Cerebellar cortex (tissue), 1 donor: ENCODE data around the gene FGGY.
A peak's percentile ranks its signal among the peaks of the same experiment; 100 is the strongest.
"Not testable (repeated sequence)": the region's sequence is repeated elsewhere in the genome, so short reads cannot be mapped to it uniquely, and the experiment has no call there.

Experiments
- DNase-seq: peaks from one replicate; pipeline ENCODE4 v3.0.0-alpha.2; 2015; ENCODE audit warnings: low spot score

FGGY gene

DNA sequence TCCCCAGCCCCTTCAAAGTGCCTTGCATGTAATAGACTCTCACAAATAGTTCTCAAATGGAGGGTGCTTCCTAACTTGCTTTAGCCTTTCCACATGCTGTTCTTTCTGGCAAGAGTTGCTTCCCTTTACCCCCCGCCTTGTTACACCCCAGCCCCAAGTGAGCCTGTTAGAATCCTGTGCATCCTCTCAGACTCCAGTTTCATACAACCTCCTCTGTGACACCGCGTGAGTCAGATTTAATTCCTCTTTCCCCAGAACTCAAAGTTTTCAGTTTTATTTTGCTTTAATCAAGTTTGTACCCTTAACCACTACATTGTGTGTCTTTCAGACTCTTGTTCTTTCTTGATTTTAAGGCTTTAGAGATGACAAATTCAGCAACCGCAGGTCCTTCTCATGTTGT, 283.4 kb downstream of the FGGY start:
- DNase-seq, result no peak

DNA sequence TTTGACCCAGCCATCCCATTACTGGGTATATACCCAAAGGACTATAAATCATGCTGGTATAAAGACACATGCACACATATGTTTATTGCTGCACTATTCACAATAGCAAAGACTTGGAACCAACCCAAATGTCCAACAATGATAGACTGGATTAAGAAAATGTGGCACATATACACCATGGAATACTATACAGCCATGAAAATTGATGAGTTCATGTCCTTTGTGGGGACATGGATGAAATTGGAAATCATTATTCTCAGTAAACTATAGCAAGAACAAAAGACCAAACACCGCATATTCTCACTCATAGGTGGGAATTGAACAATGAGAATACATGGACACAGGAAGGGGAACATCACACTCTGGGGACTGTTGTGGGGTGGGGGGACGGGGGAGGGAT, 295.5 kb downstream of the FGGY start:
- not testable (repeated sequence) for DNase-seq

DNA sequence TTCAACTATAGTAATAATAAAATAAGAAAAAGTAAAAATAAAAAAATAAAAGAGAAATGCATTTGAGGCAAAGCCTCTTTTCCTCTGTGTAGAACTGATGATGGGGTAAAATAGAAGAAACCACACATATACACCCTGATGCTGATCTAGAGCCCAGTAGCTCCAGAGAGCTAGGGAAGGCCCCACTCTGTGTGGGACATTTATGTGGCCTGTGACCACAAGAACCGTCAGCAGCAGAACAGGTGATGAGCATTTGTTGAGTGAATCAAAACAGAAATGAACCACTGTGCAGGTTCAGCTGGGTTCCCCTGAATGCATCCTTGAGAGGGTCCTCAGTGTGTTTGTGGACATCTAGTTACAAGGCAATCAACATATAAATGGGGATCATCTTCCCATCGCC, 296.0 kb downstream of the FGGY start:
- DNase-seq, result no peak

DNA sequence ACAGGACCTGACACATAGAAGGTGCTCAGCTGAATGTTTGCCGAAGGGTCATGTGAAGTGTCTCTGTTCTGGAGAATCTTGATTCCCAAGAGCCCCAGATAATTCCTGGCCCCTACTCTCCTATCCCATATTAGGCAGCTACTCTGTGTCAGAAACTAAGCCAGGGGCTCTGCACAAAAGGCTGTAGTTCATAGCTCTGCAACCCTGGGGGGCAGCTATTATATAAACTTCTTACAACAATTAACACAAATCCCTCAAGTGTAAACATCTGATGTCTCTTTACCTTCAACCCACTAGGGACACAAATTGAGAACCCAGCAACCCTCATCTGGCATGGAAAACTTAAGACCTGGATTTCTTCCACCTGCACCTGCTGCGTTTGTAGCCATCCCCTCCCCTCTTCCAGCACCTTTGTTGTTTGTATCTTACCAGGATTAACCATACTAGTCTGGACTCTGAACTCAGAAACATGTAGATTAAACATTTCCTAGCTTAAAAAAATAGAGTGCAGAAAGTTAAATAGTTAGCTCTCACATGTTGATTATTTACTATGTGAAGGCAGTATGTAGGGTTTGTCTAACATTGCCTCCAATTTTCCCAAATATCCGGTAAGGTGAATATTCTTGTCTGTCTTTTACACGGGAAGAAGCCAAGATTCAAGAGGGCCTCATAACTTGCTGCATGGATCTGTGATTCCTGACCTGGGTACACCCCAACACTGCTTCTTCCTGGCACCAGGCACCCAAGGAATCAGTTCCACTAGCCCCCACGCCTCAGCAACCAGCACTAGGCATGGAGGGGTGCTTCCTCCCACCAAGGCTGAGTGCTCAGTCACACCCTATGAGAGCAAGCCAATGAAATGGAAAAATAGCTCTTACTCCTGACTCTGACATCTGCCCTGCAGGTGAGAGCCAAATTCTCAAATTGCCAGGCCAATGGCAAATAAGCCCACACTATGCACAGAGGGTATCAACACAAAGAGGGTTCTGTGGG, 297.2 kb downstream of the FGGY start:
- DNase-seq, result no peak

DNA sequence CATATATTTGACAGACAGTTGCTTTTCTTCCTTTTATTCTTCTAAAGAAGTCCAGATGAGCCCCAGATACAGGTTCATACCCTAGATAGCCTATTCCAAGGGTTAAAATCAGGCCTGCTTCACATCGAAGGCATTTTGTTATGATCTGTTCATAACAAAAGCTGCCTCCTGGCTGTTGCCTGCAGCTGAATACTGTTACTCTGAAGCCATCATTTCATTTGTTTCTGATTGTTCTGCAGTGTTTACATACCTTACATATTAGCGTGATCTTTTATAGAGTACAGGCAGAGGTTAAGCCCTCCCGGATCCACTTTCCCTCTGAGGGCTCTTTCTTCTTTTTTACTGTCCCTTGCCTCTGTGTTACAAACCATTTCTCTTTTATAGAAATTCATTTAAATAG, 298.9 kb downstream of the FGGY start:
- DNase-seq, result no peak

DNA sequence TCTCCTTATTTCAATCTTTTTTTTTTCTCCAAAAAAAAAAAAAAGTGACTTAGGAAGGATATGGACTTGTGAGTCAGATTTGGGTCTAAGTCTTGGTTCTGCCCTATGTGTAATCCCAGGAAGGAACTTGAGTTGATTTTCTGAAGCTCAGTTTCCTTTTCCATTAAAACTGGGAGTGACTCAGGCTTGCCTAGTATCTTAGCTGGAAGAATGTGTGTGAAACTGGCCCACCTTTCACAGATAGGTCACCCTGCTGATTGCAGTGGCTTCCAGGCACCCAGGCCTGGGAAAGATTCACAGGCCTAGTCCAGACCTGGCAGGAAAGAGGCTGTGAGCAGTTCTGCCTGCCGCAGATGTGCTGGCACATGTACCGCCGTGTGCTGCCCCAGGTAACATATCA, 299.5 kb downstream of the FGGY start:
- DNase-seq, result no peak

DNA sequence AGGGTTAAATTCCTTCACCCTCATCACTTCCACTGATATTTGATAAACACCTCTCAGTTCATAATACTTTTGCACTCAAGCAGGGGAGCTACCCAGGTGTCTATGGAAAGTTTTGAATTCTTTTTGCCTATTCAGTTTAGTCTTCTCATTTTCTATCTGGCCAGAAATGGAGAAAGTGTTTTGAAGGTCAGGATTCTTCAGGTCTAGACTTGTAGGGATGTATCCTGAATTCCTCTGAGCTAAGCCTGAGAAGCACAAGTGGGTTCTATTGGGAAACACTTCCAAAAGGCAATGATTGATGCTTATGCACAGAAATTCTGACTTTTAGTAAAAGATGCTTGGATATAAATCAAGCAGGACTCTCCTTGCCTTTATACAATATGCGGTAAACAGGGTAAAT, 300.1 kb downstream of the FGGY start:
- no peak for DNase-seq

DNA sequence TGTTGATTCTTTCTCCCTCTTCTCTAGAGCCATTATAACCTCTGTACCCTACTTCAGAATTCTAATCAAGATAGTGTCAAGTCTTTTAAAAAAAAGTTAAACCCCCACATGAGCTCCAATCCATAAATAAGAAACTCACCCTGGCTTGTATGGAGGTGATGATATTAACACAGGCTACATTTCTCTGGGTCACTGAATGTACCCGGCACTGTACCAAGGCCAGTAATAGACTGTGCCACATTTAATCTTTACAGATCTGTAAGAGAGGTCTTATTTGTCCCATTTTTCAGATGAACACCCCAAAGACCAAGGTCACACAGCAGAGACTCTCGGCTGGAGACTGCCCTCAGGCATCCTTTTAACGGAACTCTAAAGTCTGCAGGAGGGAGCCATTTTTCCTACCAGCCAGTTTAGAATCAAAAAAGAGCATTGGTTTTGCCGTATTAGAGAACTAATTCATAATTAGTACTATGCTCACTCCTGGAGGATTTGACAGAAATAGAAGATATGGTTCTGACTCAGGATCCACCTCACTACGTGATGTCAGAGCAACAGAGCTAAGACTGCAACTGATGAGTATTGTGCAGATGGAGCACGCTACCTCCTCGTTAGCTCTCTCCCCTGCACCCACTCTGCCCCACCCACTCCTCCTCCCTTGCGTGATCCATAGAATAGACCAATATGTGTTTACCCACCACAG, 300.7 kb downstream of the FGGY start:
- no peak for DNase-seq

DNA sequence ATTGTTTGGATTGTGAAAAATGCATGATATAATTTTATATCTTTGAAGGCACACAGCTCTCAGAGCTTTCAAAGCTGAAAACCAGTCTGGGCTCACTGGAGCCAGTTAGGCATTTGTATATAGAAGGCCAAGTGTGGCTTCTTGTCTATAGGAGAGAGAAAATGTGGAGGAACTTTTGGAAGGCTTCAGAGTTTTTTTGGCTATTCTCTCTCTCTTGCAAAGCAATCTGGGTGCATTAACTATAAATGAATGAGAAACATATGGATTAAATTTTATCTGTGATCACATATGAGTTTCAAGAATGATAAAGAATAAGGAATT, 301.2 kb downstream of the FGGY start:
- DNase-seq, result no peak

DNA sequence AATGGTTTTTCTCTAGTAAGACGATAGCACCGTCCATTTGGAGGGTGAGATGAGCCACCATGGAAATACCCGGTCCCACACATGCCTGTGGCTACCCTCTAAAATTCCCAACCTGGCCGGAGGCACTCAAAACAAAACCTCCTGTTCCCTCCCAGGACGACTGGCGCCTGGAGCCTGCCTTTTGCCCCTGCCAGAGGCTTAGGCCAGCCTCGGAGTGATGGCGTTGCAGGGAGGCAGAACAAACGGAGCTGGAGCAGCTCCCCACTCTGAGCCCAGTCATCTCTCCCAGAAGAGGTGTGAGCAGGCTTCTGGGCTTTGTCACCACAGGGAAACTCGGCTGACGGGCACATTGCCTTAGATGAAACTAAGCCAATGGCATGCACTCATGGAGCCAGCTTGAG, 304.1 kb downstream of the FGGY start:
- DNase-seq, result peak; percentile 89

DNA sequence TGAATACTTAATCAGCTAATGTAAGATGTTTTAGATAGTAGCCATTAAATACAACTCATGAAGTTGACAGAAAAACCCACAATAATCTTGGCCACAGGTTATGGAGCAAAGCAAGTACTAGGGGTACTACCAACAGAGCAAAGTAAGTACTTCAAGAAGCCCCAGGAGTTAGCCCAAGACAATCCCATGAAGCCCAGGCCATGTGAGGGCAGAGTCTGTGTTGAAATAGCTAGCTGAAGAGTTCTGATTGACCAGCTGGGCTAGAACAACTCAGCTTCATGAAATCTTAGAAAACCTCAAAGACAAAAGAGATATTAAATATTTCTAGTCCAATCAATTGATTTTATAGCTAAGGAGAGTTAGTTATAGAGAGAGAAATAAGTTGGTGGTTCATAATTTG, 304.9 kb downstream of the FGGY start:
- DNase-seq, result no peak

DNA sequence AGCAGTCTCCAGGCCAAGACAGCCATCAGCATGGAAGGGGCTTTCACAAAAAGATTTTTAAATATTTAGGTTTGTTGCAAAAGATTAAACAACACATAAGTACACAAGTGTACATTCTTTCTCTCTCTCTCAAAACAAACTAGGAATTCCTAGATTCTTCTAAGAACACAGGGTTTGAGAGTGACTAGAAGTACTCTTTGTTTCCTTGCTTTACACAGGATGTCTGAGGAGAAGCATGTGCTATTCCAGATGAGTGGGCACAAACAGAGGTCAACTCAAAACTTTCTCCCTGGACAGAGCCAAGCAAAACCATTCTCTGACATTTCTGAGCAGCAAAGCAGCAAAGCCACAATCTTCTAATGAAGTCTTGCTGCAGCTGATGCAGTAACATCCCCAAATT, 307.3 kb downstream of the FGGY start:
- DNase-seq, result no peak

DNA sequence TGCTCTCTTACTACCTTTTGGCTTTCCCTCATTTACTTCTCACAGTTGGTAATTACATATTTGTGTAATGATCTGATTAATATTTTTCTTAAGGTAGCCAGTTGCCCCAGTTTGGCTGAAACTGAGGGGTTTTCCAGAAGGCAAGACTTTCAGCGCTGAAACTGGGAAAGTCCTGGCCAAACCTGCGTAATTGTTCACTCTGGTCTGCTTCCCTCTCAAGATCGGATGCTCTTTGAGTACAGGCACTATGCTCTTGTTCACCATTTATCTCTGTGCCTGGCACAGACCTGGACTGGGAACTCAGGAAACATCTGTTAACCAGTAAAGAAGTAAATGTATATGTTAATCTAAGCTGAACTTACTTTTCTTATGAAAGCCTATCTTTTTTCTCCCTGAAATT, 308.3 kb downstream of the FGGY start:
- DNase-seq, result no peak

DNA sequence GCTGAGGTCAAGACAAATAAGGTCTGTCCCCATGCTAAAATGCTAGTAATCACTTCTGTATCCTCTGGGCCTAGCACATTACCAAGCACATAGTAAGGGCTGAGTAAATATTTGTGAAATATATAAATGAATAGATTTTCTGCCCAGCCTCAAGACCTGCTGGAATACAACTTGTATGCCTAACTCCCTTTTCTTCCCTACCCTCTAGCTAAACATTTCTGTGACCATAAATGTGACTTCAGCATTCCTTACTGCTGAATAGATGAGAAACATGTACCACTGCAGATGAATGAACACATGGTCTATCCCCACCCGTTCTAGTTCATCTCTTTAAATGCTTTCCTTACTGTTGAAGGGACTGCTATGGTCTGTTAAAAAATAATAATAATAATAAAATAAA, 308.9 kb downstream of the FGGY start:
- DNase-seq, result no peak

DNA sequence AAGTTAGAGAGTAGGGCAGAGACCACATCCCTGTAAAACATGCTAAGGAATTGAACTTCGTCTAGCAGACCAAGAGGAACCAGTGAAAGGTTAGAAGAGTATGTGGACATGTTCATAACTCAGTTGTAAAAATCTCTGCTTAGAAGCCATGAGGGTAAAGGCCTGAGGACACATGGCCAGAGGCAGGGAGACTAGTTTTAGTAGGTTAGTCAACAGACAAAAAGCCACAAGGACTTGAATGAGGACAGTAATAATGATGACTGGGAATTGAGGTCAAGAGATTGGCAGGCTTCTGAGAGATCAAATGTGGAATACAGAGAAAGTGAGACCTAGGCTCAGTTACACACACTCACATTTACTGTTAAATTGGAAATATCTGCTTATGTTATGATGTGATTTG, 312.4 kb downstream of the FGGY start:
- no peak for DNase-seq

DNA sequence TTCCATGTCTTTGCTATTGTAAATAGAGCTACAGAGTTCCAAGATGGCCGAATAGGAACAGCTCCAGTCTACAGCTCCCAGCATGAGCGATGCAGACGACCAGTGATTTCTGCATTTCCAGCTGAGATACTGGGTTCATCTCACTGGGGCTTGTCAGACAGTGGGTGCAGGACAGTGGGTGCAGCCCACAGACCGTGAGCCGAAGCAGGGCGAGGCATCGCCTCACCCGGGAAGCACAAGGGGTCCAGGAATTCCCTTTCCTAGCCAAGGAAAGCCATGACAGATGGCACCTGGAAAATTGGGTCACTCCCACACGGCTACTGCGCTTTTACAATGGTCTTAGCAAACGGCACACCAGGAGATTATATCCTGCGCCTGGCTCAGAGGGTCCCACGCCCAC, 313.6 kb downstream of the FGGY start:
- not testable (repeated sequence) for DNase-seq

DNA sequence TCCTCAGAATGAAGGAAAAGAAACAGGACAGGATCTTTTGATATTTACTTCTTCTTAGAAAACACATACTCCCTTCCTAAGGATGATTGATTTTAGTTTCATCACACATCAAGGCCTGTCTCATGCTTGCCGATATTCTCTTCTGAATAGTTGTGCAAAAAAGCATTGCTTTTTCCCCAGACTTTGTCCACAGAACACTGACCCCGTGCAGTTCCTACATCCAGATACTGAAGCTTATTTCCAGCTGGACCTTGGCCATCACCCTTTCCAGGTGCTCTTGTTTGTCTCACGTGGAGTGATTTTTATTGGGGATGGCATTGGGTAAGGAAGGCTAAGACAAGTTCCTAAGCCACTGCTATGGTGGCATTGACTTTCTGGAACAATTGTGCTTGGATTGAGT, 320.5 kb downstream of the FGGY start:
- no peak for DNase-seq

DNA sequence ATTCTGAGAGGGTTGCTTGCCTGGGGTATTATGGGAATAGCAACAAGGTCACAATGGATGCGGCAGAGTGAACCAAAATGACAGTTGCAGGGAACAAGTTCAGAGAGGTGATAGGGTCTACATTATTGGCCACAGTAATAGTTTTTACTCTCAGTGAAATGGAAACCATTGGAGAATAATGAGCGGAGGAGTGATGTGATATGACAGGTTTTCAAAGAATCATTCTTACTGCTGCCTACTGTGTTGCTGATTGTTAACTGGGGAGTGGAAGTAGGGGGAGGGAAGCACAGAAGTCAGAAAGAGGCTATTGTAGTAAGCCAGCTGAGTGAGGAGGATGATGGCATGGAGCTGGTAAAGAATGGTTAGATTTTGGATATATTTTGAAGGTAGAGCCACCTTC, 322.7 kb downstream of the FGGY start:
- no peak for DNase-seq

DNA sequence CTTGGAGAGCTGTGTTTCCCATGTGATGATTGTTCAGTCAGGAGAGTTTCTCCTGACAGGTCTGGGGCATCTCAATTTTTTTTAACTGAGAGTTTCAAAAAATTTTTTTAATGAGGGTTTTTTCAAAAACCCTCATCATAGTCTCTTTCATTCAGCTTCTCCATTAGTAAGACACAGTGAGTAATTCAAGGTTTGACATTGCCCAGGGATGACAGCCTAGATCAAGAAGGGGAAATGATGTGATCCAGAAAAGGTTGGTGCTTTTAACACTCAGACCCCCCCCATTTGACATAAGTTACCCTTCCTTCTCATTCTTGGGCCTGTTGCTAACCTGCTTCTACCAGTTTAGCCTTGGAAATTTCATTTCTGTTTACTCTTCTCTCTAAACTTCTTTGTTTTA, 328.5 kb downstream of the FGGY start:
- DNase-seq, result no peak

DNA sequence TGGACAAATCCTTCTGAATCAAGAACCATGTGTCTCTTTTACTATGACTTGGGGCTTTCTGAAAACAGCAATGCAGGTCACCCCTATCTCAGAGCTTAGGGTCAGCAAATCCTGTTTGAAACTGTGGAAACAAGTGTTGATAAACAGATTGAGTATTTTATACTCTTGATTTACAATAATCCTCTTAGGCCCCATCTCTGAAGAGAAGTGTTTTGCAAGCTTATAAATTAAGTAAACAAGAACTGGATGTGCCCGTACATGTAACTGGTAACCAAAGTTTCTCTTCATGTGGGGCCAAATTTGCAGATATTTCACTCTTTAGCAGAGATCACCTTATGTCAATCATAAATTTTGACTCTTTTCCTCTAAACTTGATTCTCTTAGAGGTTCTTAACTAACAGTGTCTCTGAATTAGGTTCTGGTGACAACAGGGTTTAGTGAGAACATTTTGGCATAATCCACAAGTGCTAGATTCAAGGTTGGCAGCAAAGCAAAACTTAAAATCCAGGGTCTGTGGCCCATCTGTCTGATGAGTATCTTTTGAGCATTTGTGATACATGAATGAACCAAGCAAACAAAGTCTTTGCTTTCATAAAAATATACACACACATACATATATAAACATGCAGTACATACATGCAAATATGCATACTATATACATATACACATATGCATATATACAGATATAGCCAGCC, 334.8 kb downstream of the FGGY start:
- DNase-seq, result peak; percentile 14

DNA sequence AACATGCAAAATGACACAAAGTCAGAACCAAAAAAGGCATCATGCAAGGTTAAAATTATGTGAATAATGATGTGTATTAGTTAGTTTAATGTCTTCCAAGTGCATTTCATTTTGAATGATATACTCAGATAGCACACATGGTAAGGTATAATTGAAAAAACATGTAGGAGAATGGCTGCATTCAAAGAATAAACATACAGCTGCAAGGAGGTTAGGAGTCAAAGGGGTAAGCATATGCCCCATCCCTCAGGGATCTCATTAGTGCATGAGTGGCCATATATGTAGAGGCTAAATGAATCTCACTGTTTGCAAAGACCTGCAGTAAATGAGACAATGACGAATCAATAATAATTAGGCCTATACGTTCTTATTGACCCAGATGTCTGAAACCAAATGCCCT, 338.2 kb downstream of the FGGY start:
- DNase-seq, result no peak

DNA sequence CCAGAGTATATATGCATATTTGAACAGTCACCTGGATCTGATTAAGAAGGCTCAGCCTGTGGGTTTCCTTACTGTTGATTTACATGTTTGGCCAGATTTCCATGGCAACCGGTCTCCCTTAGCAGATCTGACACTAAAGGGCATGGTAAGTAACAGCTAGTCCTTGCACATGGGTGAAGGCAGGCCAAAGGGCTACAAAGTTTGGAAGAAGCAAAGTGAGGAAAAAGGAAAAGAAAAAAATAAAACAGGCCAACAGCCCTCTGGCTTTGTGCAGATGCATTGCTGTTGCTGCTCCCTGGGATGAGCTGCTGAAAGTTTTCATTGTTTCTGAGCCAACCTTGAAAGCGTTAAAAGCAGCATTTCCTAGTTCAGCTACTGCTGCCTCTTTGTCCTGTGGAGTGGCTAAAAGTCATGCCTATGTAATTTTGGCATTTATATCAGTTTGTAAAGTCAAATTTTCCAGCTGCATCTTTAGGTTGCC, 341.4 kb downstream of the FGGY start:
- no peak for DNase-seq

DNA sequence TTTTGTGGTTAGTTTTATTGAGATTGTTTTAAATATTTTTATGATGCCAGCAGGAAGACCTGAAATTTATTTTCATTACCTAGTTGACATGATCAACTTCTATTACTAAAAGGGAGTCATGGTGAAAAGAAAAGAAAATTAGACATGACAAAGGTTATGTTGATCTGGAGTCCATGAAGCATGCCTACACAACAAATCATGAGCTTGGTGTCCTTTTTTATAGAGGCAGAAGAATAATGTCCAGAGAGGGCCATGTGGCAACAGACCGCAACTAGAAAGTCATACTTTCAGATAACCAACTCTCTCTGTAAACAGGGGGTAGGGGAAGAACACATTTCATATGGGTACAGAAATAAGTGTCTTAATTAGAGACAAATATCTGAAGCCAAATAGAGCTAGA, 342.4 kb downstream of the FGGY start:
- DNase-seq, result no peak
